ENCODE data around the gene F10. TPM values are rescaled to one million over a fixed set of nuclear protein-coding genes. Genes with fewer than 3 reads are reported as not detected.

The F10 gene
- total RNA-seq, 1 experiment from 2014 or later: 0.18 TPM

- Histone ChIP-seq H3K36me3 (ENCODE audit: control insufficient read depth, insufficient read depth, low read length) (no peaks in the 10 kb centered on the region), H3K27ac (ENCODE audit: low read length) (no peak overlapping the region), H3K4me1 (ENCODE audit: control insufficient read depth, insufficient read depth, low read length) (no peaks in the 10 kb centered on the region), H3K4me3 (ENCODE audit: low read depth in 2 of 2, low read length in 2 of 2) (no peak overlapping the region), H3K27me3 (ENCODE audit: control insufficient read depth, insufficient read depth, low read length) (no peaks in the 10 kb centered on the region), H3K9me3 (ENCODE audit: control insufficient read depth, insufficient read depth, low read depth, low read length) (no peaks in the 10 kb centered on the region)
- in situ Hi-C loops (cut with HindIII; ENCODE audit: low pct_unique_long_range_greater_than_20kb, low sequenced_read_pairs) (no loop called here), intact Hi-C loops (cut with micrococcal nuclease; ENCODE audit: unreplicated experiment) (no loop called here)
- ChIA-PET CTCF (no interaction called here), POLR2A (no interaction called here)
- ATAC-seq: no peak
- DNase-seq (ENCODE audit: low read depth, low spot score): no peak
- BruUV-seq (replicated peaks): no TSS peak
- no peak for TF ChIP-seq REST (IDR thresholded peaks at IDR 0.05; ENCODE audit: insufficient read depth in 1 of 2, low read depth in 2 of 2, low read length in 1 of 2)
- TF ChIP-seq POLR2AphosphoS5 (IDR thresholded peaks at IDR 0.05; ENCODE audit: low read depth, low read length): no peak
- no peak for TF ChIP-seq SIN3A (IDR thresholded peaks at IDR 0.05; ENCODE audit: borderline replicate concordance, insufficient read depth, low read depth, low read length)
- TF ChIP-seq CTCF (IDR thresholded peaks at IDR 0.05): no peak
- TF ChIP-seq TCF7L2 (IDR thresholded peaks at IDR 0.05; ENCODE audit: low read depth, low read length): no peak
Measured at GRCh38 chr13:113075711-113076110, 46.9 kb upstream of the F10 start.

GRCh38 chr13:113076681-113077401, 45.8 kb upstream of the F10 start:
- DNase-seq (ENCODE audit: low read depth, low spot score) (no peak), ATAC-seq (no peak)
- no peak for TF ChIP-seq TCF7L2 (IDR thresholded peaks at IDR 0.05; ENCODE audit: low read depth, low read length)
- TF ChIP-seq REST (IDR thresholded peaks at IDR 0.05; ENCODE audit: insufficient read depth in 1 of 2, low read depth in 2 of 2, low read length in 1 of 2): no peak
- TF ChIP-seq POLR2AphosphoS5 (IDR thresholded peaks at IDR 0.05; ENCODE audit: low read depth, low read length): no peak
- no peak for TF ChIP-seq SIN3A (IDR thresholded peaks at IDR 0.05; ENCODE audit: borderline replicate concordance, insufficient read depth, low read depth, low read length)
- no peak for TF ChIP-seq CTCF (IDR thresholded peaks at IDR 0.05)
- no peaks in the 10 kb centered on the region for H3K9me3 ChIP-seq (ENCODE audit: control insufficient read depth, insufficient read depth, low read depth, low read length)
- ChIA-PET POLR2A (no interaction called here), CTCF (no interaction called here)
- intact Hi-C loops (cut with micrococcal nuclease; ENCODE audit: unreplicated experiment) (no loop called here), in situ Hi-C loops (cut with HindIII; ENCODE audit: low pct_unique_long_range_greater_than_20kb, low sequenced_read_pairs) (no loop called here)
- no peaks in the 10 kb centered on the region for H3K4me1 ChIP-seq (ENCODE audit: control insufficient read depth, insufficient read depth, low read length)
- no peaks in the 10 kb centered on the region for H3K27me3 ChIP-seq (ENCODE audit: control insufficient read depth, insufficient read depth, low read length)
- no peak overlapping the region for H3K27ac ChIP-seq (ENCODE audit: low read length)
- H3K36me3 ChIP-seq (ENCODE audit: control insufficient read depth, insufficient read depth, low read length): no peaks in the 10 kb centered on the region
- no peak overlapping the region for H3K4me3 ChIP-seq (ENCODE audit: low read depth in 2 of 2, low read length in 2 of 2)
- BruUV-seq (replicated peaks): no TSS peak

Data from Panc1 (cell line).